Activated CD4-positive, alpha-beta T cell treated with anti-CD3 and anti-CD28 coated beads, Interleukin-2, amount 50 U/mL, for 16 hours (primary cell): Measurements from ENCODE around the gene MLEC.
A peak's percentile ranks its signal among the peaks of the same experiment; 100 is the strongest.

Experiments used
- DNase-seq: peaks from one replicate; pipeline ENCODE4 v3.0.0-alpha.2; 2020

Gene MLEC

DNA sequence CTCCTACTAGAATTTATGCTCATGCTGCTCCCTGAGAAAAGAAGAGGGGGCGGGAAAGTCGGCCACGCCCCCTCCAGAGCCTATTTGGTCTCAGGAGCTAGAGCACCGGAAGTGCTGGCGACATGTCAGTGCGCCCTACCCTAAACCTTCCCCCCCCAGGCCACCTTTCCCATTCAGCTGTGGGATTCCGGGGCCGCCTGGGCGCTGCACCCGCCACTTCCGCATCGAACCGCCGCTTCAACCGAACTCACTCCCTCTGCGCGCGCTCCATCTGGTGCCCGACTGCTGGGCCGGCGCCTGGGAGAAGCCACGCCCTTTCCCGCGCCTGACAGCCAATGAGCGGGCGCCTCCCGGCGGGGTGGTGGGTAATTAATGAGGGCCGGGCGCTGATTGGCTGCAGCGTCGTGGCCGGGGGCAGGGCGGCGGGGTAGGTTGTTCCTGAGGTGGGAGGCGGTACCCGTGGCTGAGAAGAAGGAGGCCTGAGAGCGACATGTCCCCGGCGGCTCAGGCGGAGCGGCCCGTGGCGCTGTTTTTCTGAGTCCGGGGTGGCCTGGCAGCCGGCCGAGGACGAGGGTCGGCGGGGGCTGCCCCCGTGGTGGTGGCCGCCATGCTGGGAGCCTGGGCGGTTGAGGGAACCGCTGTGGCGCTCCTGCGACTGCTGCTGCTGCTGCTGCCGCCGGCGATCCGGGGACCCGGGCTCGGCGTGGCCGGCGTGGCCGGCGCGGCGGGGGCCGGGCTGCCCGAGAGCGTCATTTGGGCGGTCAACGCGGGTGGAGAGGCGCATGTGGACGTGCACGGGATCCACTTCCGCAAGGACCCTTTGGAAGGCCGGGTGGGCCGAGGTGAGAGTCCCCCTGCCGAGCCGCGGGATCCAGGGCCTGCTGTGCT, at the start of gene MLEC:
TSS of gene MLEC (plus strand) at position 460 of the 888 bp plus-strand sequence. CDS start at position 608, 148 bp downstream.
- peak; percentile 99 for DNase-seq

GRCh38 chr12:120639771-120640721, 46.9 kb upstream of the MLEC start, which contains the start of gene CABP1:
Gene CABP1, plus strand, starts transcription at chr12:120640626. Its CDS starts 60 bp downstream, at chr12:120640686.
- peak; percentile 40 for DNase-seq

DNA sequence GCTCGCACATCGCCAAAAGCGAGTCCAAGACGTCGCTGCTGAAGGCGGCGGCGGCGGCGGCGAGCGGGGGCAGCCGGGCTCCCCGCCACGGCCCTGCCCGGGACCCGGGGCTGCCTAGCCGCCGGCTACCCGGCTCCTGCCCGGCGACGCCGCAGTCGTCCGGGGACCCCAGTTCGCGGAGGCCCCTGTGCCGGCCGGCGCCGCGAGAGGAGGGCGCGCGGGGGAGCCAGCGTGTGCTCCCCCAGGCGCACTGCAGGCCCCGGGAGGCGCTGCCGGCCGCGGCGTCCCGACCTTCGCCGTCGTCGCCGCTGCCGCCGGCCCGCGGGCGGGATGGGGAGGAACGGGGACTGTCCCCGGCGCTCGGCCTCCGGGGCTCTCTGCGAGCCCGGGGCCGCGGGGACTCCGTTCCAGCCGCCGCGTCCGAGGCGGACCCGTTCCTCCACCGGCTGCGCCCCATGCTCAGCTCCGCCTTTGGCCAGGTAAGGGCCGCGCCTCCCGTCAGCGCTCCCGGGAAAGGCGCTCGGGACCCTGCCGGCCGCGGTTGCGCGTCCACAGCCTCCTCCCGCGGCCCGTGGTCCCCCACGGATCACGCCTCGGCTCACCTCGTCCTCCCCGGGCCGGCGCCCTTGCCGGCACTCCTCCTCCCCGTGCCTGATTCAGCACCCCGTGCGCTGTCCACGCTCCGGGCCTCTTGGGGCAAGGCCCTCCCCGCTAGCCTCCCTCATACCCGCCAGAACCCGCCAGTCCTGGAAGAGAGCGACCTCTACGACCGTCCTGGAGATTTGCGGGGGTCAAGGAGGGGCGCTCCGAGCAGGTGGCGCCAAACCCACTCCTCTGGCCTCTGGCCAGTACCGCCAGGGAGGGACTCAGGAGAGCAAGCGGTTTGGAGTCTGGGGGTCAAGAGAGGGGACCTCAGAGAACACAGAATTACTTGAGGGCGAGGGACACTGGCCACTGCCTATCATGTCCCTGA, 45.8 kb upstream of the MLEC start:
- DNase-seq, result peak; percentile 37

DNA sequence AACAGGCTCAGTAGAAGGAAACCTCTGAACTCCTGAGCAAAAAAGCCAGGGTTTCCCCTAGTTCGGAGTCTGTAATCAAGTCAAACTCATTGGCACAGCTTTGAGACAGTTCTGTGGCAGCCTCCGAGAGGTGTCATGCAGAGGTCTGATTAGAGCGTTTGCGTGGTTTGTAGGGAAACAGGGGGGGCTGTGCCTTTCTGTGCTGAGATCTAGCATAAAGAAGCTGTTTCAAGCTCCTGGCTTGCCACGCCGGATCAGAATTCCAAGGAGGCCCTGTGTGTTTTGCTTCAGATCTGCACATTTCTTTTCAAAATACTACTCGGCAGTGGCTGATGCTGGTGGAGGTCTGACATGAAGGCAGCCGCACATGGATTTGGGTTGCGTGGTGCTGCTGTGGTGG, 44.8 kb upstream of the MLEC start:
- no peak for DNase-seq

GRCh38 chr12:120642826-120643225, 44.1 kb upstream of the MLEC start:
- DNase-seq, result no peak

DNA sequence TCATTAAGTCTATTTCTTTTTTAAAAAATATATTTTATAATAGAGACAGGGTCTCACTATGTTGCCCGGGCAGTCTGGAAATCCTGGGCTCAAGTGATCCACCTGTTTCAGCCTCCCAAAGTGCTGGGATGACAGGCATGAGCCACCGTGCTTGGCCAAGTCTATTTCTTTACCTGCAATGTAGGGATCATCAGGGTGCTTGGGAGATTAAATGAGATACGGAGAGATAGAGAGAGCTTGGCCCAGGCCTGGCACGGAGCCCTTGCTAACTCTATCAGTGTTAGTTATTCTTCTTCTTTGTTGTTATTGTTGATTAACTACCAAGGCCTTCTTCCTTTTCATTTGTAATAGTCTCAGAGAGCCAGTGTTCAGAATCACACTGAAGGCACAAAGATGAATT, 43.4 kb upstream of the MLEC start:
- no peak for DNase-seq

- DNase-seq, result no peak
Measured at GRCh38 chr12:120646044-120646443, 40.9 kb upstream of the MLEC start.

GRCh38 chr12:120647375-120647755, 39.6 kb upstream of the MLEC start:
- DNase-seq, result no peak

DNA sequence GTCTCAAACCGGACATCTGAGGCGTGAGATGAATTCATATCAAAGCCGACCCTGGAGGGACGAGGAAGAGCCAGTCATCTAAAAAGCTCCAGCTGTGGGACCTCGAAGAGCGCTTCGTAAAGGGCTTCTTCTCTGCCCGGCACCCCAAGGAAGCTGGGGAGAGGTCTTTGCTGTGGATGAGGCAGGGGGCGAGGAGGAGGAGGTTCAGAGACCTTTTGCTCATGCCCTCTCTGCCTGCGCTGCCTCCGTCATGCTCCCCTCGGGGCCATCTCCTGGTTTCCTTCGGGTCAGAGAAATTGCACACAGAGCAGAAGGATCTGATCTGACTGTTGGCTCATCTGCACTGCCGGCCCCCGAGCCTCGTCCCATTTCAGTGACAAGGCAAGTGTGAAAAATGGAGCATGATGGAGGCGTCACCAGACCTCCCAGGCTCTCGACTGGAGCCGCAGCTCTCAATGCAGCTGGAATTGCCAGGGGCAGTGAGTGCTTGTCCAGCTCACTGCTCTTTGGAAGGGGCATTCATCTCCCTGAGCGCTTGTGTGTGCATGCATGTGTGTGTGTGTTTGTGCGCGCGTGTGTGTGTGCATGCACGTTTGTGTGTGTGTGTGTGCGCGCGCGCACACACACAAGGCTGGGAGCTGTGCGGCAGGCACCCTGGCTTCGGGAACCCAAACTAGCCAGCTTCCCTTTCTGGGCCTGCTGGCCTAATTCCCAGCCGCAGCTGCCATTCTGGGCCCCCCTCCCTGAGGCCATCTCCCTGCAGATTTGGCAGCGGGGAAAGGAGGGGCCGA, 37.3 kb upstream of the MLEC start:
- no peak for DNase-seq

DNA sequence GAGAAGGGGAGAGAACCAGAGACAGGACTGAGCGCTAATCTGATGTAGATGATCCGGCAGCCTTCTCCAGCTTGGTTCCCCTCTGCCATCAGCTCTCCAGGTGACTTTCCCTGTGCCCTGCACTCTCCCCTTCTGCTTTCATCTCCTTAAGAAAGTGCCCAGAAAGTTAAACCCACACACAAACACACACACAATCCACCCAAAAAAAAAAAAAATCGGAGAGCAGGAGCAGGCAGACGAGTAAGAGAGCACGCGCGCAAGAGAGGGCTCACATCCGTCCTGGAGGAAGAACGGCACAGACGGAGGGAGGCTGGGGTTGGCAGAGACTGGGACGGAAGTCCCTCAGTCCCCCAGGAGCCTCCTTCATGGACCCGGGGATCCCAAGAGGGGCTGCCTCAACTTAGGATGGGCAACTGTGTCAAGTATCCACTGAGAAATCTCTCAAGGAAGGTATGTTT, 36.7 kb upstream of the MLEC start:
- DNase-seq, result no peak

DNA sequence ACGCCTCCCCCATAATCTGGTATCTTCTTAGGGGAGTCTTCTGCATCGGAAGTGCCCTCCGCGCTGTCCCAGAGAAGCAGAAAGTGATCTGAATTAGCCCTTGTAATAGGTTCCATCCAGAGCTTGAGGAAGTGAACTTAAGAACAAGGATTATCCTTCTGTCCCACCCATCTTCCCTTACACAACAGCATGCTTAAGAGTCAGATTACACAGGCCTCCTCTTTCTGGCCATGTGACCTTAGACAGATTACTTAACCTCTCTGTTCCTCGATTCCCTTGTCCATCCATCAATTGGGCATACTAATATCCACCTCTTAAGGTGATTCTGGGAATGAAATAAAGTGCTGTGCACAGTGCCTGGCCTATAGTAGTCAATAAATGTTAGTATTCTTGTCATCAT, 35.1 kb upstream of the MLEC start:
- DNase-seq, result no peak

DNA sequence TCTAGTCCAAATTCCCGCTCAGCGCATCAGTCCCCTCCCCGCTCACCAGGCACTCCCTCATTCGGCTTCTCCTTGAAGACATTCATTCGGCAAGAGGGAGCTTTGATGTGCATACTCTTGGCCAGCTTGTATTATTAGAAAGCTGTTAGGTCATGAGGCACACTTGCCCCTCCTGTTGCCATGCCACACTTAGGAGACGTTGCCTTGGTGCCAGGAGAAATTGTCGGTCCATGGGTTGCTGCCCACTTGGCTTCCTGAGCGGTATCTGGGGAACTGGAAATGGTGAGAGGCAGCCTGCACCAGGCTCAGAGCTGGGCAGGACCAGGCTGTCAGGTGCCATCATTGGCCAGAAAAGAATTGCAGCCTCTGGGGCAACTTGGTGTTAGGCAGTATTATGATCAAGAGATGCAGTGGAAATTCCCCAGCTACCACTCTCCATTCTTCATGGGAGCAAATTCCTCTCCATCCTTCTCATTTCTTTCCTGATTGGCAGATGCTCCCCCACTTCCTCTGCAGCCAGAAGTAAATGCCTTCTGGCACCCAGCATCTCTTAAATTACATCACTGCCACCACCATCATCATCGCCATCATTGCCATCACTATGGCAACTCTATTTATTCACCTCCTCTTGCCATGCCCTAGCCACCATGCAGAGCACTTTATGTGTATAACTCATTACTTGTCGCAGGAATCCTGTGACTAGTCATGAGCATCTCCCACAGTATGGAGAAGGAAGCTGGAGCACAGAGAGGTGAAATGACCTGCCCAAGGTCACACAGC, 34.1 kb upstream of the MLEC start:
- DNase-seq, result no peak

- DNase-seq, result no peak
Measured at GRCh38 chr12:120653611-120654010, 33.3 kb upstream of the MLEC start.

GRCh38 chr12:120654656-120655055, 32.3 kb upstream of the MLEC start:
- no peak for DNase-seq

GRCh38 chr12:120656008-120656407, 30.9 kb upstream of the MLEC start:
- no peak for DNase-seq

DNA sequence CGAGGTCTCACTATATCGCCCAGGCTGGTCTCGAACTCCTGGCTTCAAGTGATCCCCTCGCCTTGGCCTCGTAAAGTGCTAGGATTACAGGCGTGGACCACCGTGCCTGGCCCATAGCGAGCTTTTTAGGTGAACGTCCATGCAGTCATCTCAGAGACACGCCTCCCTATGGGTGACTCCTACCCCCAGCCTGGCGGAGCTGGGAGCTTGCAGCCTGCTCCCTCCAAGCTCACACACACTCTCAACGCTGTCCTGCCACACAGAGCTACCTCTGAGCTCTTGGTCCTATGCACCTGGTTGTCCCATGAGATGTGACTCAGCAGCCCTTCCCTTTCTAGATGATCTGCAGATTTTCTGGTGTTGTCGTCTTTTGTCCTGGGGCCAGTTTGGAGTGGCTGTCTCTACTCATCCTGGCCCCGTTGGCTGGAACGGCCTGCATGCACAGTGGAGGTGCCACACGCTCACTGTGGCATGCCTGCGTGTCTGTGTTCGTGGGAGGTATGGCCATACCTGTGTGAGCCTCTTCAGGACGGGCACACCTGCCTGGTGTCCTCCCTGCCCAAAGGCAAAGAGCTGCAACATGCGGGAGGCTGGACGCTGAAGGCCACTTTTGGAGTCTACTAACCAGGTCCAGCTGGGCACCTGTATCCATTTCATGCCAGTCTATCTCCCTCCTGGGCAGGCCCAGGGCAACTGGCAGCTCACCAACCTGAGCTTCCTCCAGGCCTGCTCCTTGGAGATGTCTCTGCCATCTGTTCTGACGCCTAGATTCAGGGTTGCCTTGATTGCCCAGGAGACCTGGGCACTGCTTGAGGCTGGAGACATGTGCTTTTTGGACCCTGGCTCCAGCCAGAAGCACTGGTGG, 28.4 kb upstream of the MLEC start:
- no peak for DNase-seq

DNA sequence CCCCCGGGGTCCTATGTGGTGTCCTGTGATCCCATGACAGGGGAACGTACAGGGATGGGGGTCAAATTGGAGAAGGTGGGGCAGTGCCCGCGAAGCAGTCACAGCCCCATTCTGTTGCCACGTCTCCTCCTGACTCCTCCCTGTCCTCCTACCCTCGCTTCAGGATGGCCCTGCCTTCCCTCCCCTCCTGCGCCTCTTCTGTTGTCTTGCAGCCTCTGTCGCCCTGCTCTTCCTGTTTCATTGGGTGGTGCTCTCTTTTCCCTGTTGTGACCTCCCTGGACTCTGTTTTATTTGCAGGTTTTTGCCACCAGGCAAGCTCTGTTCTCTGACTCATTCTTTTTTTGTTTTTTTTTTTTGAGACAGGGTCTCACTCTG, 27.8 kb upstream of the MLEC start:
- no peak for DNase-seq

- no peak for DNase-seq
Measured at GRCh38 chr12:120661432-120661831, 25.5 kb upstream of the MLEC start.

DNA sequence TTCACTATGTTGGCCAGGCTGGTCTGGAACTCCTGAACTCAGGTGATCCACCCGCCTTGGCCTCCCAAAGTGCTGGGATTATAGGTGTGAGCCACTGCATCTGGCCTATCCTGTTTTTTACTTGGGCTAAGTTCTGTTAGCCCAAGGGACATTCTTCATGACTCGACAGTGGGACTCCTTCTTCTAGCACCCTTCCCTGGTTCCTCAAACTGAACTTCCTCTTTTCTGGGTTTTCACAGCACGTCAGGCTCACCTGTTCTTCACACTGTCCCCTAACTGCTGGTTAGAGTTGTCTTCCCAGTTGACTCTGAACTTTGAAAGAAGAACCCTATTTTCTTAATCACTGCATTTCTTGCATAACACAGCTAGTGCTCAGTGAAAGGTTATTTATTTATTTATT, 24.1 kb upstream of the MLEC start:
- no peak for DNase-seq

- no peak for DNase-seq
Measured at GRCh38 chr12:120663741-120664140, 23.2 kb upstream of the MLEC start.
